A673 (cell line): Measurements from ENCODE around the gene CARMIL1. TPM values are rescaled to one million over a fixed set of nuclear protein-coding genes. Genes with fewer than 3 reads are reported as not detected.
A peak's percentile ranks its signal among the peaks of the same experiment; 100 is the strongest.

Experiments
- BruUV-seq: library from RNA; stranded (reverse); fragments of 400-500 nt; replicated peaks from 2 replicates; lab custom pipeline; 2021; lab: Mats Ljungman, UMichigan
- CTCF ChIA-PET: fragments of 300-600 bp; sonication (Branson Sonifier 250); formaldehyde crosslinking; loops from one replicate; lab custom pipeline; 2022; ENCODE audit warnings: antibody characterized with exemption; lab: Charles Lee
- POLR2A ChIA-PET: fragments of 300-600 bp; sonication (Branson Sonifier 250); formaldehyde crosslinking; loops from one replicate; lab custom pipeline; 2022; ENCODE audit warnings: antibody characterized with exemption; ENCODE audit not compliant: low non-redundant PET; lab: Charles Lee
- DNase-seq: peaks from one replicate; pipeline ENCODE4 v3.0.0-alpha.2; 2015; ENCODE audit warnings: low spot score
- H3K27ac ChIP-seq: fragments of 200-600 bp; sonication (generic); 2 replicates; pipeline ENCODE4 v1.5.1; 2016; ENCODE audit warnings: mixed run types, low read depth, mild to moderate bottlenecking, mixed read lengths, antibody characterized with exemption, low read length; ENCODE audit not compliant: poor library complexity, severe bottlenecking
- H3K27me3 ChIP-seq: fragments of 200-600 bp; sonication (generic); replicated peaks from 2 replicates; pipeline ENCODE4 v1.6.1; 2017; ENCODE audit warnings: mixed run types, low read depth, mild to moderate bottlenecking, mixed read lengths, antibody characterized with exemption, low read length; ENCODE audit not compliant: insufficient read depth, poor library complexity
- H3K36me3 ChIP-seq: fragments of 200-600 bp; sonication (generic); 2 replicates; pipeline ENCODE4 v1.6.1; 2016; ENCODE audit warnings: mixed run types, mild to moderate bottlenecking, mixed read lengths, antibody characterized with exemption, low read length; ENCODE audit not compliant: insufficient read depth, poor library complexity, severe bottlenecking
- H3K4me1 ChIP-seq: fragments of 200-600 bp; sonication (generic); 2 replicates; pipeline ENCODE4 v1.6.1; 2017; ENCODE audit warnings: mixed run types, mild to moderate bottlenecking, mixed read lengths, antibody characterized with exemption, low read length; ENCODE audit not compliant: insufficient read depth, poor library complexity, severe bottlenecking
- H3K4me3 ChIP-seq: fragments of 200-600 bp; sonication (generic); 2 replicates; pipeline ENCODE4 v1.5.1; 2016; ENCODE audit warnings: low read depth, mixed run types, mild to moderate bottlenecking, mixed read lengths, low read length; ENCODE audit not compliant: poor library complexity, severe bottlenecking
- H3K9me3 ChIP-seq: fragments of 200-600 bp; sonication (generic); 2 replicates; pipeline ENCODE4 v1.6.1; 2016; ENCODE audit warnings: mixed run types, low read depth, mild to moderate bottlenecking, mixed read lengths, antibody characterized with exemption, low read length; ENCODE audit not compliant: poor library complexity, severe bottlenecking
- EZH2 ChIP-seq: fragments of 200-600 bp; sonication (generic); IDR thresholded peaks from 2 replicates; pipeline ENCODE4 v1.6.1; 2017; ENCODE audit warnings: borderline replicate concordance, low read depth, mild to moderate bottlenecking, mixed read lengths, antibody characterized with exemption, low read length; ENCODE audit not compliant: poor library complexity, severe bottlenecking
- intact Hi-C: fragments of 100-400 bp; cut with micrococcal nuclease; formaldehyde crosslinking; loops from one replicate; pipeline ENCODE4 v1.10.0; 2022; ENCODE audit not compliant: unreplicated experiment
- total RNA-seq: library from RNA; stranded (reverse); gene quantifications from 2 replicates; pipeline ENCODE4 v1.2.3, GENCODE V29; 2021
- TF ChIP-seq, protein P1 (sequence below): fragments of 300-800, 200-600 bp; sonication (generic); conservative IDR thresholded peaks from 2 replicates; pipeline ENCODE4 v1.5.1; 2017; ENCODE audit warnings: low read depth, mild to moderate bottlenecking, antibody characterized with exemption, low read length, moderate library complexity, mixed read lengths

The CARMIL1 gene
- total RNA-seq, 1 experiment from 2014 or later: 7.2 TPM

DNA sequence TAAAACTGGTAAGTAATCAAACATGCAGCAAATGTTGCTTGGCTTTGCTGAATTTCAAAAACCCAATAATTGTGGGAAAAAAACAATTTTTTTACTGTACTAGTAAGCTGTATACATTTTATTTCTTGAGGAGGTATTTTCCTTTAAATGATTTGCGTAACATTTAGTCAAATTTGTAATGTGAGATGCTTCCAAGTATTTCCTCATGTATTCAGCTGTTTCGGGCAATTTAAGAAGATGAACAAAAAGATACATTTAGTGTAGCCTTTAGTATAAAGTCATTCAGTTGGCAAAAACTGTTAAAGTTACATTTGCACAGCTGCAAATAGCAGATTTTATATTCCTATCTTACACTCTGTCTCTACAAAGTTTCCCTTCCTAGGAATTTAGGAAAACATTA lies 186.8 kb downstream of the CARMIL1 start:
- ChIA-PET POLR2A (no interaction called here), CTCF (no interaction called here)
- TF ChIP-seq, protein P1, sequence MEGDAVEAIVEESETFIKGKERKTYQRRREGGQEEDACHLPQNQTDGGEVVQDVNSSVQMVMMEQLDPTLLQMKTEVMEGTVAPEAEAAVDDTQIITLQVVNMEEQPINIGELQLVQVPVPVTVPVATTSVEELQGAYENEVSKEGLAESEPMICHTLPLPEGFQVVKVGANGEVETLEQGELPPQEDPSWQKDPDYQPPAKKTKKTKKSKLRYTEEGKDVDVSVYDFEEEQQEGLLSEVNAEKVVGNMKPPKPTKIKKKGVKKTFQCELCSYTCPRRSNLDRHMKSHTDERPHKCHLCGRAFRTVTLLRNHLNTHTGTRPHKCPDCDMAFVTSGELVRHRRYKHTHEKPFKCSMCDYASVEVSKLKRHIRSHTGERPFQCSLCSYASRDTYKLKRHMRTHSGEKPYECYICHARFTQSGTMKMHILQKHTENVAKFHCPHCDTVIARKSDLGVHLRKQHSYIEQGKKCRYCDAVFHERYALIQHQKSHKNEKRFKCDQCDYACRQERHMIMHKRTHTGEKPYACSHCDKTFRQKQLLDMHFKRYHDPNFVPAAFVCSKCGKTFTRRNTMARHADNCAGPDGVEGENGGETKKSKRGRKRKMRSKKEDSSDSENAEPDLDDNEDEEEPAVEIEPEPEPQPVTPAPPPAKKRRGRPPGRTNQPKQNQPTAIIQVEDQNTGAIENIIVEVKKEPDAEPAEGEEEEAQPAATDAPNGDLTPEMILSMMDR: no peak
- no peak for TF ChIP-seq EZH2
- Histone ChIP-seq H3K27ac (no peak overlapping the region), H3K9me3 (no peaks in the 10 kb centered on the region), H3K27me3 (no peaks in the 10 kb centered on the region), H3K4me1 (no peaks in the 10 kb centered on the region), H3K36me3 (no peaks in the 10 kb centered on the region), H3K4me3 (no peak overlapping the region)
- intact Hi-C loops: no loop called here
- no TSS peak for BruUV-seq
- DNase-seq: no peak

GRCh38 chr6:25468881-25469280 lies 189.7 kb downstream of the CARMIL1 start:
- Histone ChIP-seq H3K4me1 (no peaks in the 10 kb centered on the region), H3K27me3 (no peaks in the 10 kb centered on the region), H3K4me3 (no peak overlapping the region), H3K9me3 (no peaks in the 10 kb centered on the region), H3K27ac (no peak overlapping the region), H3K36me3 (no peaks in the 10 kb centered on the region)
- no TSS peak for BruUV-seq
- CTCF ChIA-PET: interaction anchor here (1.4 kb wide), 1 partner anchor 21 kb away, joined by 3 read pairs; no protein-coding TSS in a partner anchor
- intact Hi-C loops: no loop called here
- TF ChIP-seq EZH2: no peak
- TF ChIP-seq, protein P1: no peak
- no peak for DNase-seq
- POLR2A ChIA-PET: no interaction called here

DNA sequence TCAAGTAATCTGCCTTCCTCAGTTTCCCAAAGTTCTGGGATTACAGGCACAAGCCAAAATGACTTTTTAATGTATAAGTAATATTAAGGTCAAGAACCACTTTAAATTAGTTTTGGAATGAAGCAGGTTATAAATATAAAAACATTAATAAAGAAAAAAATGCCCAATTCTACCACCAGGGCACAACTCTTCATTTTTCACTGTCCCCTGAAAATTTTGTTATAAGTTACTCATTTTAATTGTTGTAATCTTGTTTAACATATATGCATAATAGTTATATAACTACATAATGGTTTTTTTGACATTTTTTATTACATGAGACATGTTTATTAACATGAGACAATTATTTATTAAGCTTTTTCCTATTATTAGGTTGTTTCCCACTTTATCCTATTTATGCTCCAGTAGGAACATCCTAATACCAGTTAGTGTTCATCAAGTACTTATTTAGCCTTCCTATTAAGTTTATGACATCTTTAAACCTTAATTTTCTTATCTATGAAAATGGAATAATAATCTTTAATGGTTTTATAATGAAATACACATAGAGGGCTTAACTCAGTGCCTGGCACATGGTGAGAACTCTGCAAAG lies 190.7 kb downstream of the CARMIL1 start:
- H3K27ac ChIP-seq: no peak overlapping the region
- no peak overlapping the region for H3K4me3 ChIP-seq
- intact Hi-C loops: no loop called here
- no peak for TF ChIP-seq EZH2
- TF ChIP-seq, protein P1: 0 out of 2 replicates have a peak, but pooled peaks have one; percentile 9
- no peaks in the 10 kb centered on the region for H3K36me3 ChIP-seq
- no peak for DNase-seq
- ChIA-PET CTCF (no interaction called here), POLR2A (no interaction called here)
- H3K9me3 ChIP-seq: no peaks in the 10 kb centered on the region
- no TSS peak for BruUV-seq
- H3K4me1 ChIP-seq: no peaks in the 10 kb centered on the region
- H3K27me3 ChIP-seq: no peaks in the 10 kb centered on the region
